Stimulated activated naive CD8-positive, alpha-beta T cell treated with anti-CD3 and anti-CD28 coated beads, Interleukin-15, amount 100 ng/mL, for 72 hours (primary cell): ENCODE data around the gene RPS8.
A peak's percentile ranks its signal among the peaks of the same experiment; 100 is the strongest.
"Not testable (repeated sequence)": the region's sequence is repeated elsewhere in the genome, so short reads cannot be mapped to it uniquely, and the experiment has no call there.

Experiments used
- ATAC-seq: fragments of 150-1000 bp; cut with Tn5 transposase; 2 replicates; pipeline ENCODE4 v1.10.0; 2021; ENCODE audit warnings: mild to moderate bottlenecking, moderate library complexity
- DNase-seq, 2 donors: peaks; one replicate each; pipeline ENCODE4 v3.0.0; 2021 to 2022
- H3K27ac Mint-ChIP-seq, 2 donors: one replicate each; pipeline ENCODE4 v1.8.0; 2022; ENCODE audit warnings: mild to moderate bottlenecking in 2 of 2, mixed read lengths in 2 of 2, moderate library complexity in 2 of 2
- H3K27me3 Mint-ChIP-seq: one replicate; pipeline ENCODE4 v1.8.0; 2022; ENCODE audit warnings: mixed read lengths
- H3K4me1 Mint-ChIP-seq: one replicate; pipeline ENCODE4 v1.8.0; 2022; ENCODE audit warnings: mild to moderate bottlenecking, mixed read lengths
- H3K4me3 Mint-ChIP-seq, 2 donors: one replicate each; pipeline ENCODE4 v1.8.0; 2022; ENCODE audit warnings: mild to moderate bottlenecking in 2 of 2, mixed read lengths in 2 of 2, moderate library complexity in 1 of 2
- H3K9me3 Mint-ChIP-seq, 2 donors: one replicate each; pipeline ENCODE4 v1.8.0; 2022; ENCODE audit warnings: mixed read lengths in 2 of 2

Gene RPS8

GRCh38 chr1:44775078-44775929 lies at the start of gene RPS8:
RPS8 (plus strand) TSS chr1:44775540; CDS start chr1:44775597, 57 bp downstream.
- Mint-ChIP-seq H3K27ac (peak within 1 kb of the TSS; percentile 97 to 99), H3K9me3 (no peaks in the 10 kb centered on the region), H3K27me3 (no peaks in the 10 kb centered on the region), H3K4me3 (peak within 1 kb of the TSS; percentile 86 to 92), H3K4me1 (peaks cover 60% of the 10 kb centered on the region)
- peak; percentile 85 to 90 for DNase-seq
- ATAC-seq: peak; percentile 87

- ATAC-seq (peak; percentile 91), DNase-seq (peak; percentile 88 to 93)
- H3K4me3 Mint-ChIP-seq: peak within 1 kb of the TSS; percentile 44 to 61
- H3K4me1 Mint-ChIP-seq: peaks cover 50% of the 10 kb centered on the region
- H3K9me3 Mint-ChIP-seq: no peaks in the 10 kb centered on the region
- H3K27me3 Mint-ChIP-seq: no peaks in the 10 kb centered on the region
- H3K27ac Mint-ChIP-seq: peak within 1 kb of the TSS; percentile 100
Observed at GRCh38 chr1:44730741-44731512, 44.4 kb upstream of the RPS8 start, which contains the start of gene RNU5D-1. RNU5D-1 (minus strand) TSS chr1:44731170.

GRCh38 chr1:44733365-44733764 lies 42.0 kb upstream of the RPS8 start:
- H3K4me1 Mint-ChIP-seq: peaks cover 29% of the 10 kb centered on the region

GRCh38 chr1:44733784-44734183 lies 41.6 kb upstream of the RPS8 start:
- Mint-ChIP-seq H3K9me3 (no peaks in the 10 kb centered on the region), H3K4me3 (no peak overlapping the region), H3K27ac (no peak overlapping the region), H3K27me3 (no peaks in the 10 kb centered on the region), H3K4me1 (peaks cover 26% of the 10 kb centered on the region)
- DNase-seq (no peak), ATAC-seq (no peak)

More at GRCh38 chr1:44733365-44733764, 42.0 kb upstream of the RPS8 start:
- Mint-ChIP-seq H3K9me3 (no peaks in the 10 kb centered on the region), H3K4me3 (no peak overlapping the region), H3K27ac (no peak overlapping the region), H3K27me3 (no peaks in the 10 kb centered on the region)
- ATAC-seq: no peak
- no peak for DNase-seq

- H3K27ac Mint-ChIP-seq: no peak overlapping the region
- peaks cover 11% of the 10 kb centered on the region for H3K4me1 Mint-ChIP-seq
- no peak overlapping the region for H3K4me3 Mint-ChIP-seq
- H3K27me3 Mint-ChIP-seq: no peaks in the 10 kb centered on the region
- no peaks in the 10 kb centered on the region for H3K9me3 Mint-ChIP-seq
- no peak for ATAC-seq
- no peak for DNase-seq
Observed at GRCh38 chr1:44735992-44736391, 39.3 kb upstream of the RPS8 start.

- H3K27ac Mint-ChIP-seq: peak overlapping the region; percentile 69 to 97
- H3K27me3 Mint-ChIP-seq, DNase-seq, H3K9me3 Mint-ChIP-seq, ATAC-seq: not testable (repeated sequence)
- peaks cover 10% of the 10 kb centered on the region for H3K4me1 Mint-ChIP-seq
- H3K4me3 Mint-ChIP-seq: peak overlapping the region; percentile 89 to 93
Observed at GRCh38 chr1:44738953-44739306, 36.4 kb upstream of the RPS8 start.

GRCh38 chr1:44739307-44740178 lies 35.8 kb upstream of the RPS8 start, which contains the start of gene KIF2C:
KIF2C (plus strand) TSS chr1:44739837; CDS start chr1:44739933, 96 bp downstream.
- no peaks in the 10 kb centered on the region for H3K27me3 Mint-ChIP-seq
- peak; percentile 99 for ATAC-seq
- peaks cover 16% of the 10 kb centered on the region for H3K4me1 Mint-ChIP-seq

GRCh38 chr1:44740179-44740617 lies 35.1 kb upstream of the RPS8 start:
- Mint-ChIP-seq H3K9me3 (no peaks in the 10 kb centered on the region), H3K27ac (peak overlapping the region; percentile 97), H3K4me3 (peak overlapping the region; percentile 89 to 93), H3K4me1 (peaks cover 17% of the 10 kb centered on the region), H3K27me3 (no peaks in the 10 kb centered on the region)
- no peak for DNase-seq
- ATAC-seq: no peak

More at GRCh38 chr1:44739307-44740178, 35.8 kb upstream of the RPS8 start, which contains the start of gene KIF2C:
- Mint-ChIP-seq H3K9me3 (no peaks in the 10 kb centered on the region), H3K4me3 (peak within 1 kb of the TSS; percentile 89 to 93), H3K27ac (peak within 1 kb of the TSS; percentile 97)
- DNase-seq: peak; percentile 93 to 97

GRCh38 chr1:44743211-44743610 lies 32.1 kb upstream of the RPS8 start:
- no peak overlapping the region for H3K4me3 Mint-ChIP-seq
- no peaks in the 10 kb centered on the region for H3K9me3 Mint-ChIP-seq
- H3K4me1 Mint-ChIP-seq: peaks cover 17% of the 10 kb centered on the region
- DNase-seq (no peak), ATAC-seq (no peak)
- H3K27ac Mint-ChIP-seq: peak overlapping the region in 1 of 2 donors; percentile 9
- no peaks in the 10 kb centered on the region for H3K27me3 Mint-ChIP-seq

- H3K4me3 Mint-ChIP-seq: no peak overlapping the region
- no peaks in the 10 kb centered on the region for H3K9me3 Mint-ChIP-seq
- no peak overlapping the region for H3K27ac Mint-ChIP-seq
- no peaks in the 10 kb centered on the region for H3K27me3 Mint-ChIP-seq
- DNase-seq: no peak
- no peak for ATAC-seq
- H3K4me1 Mint-ChIP-seq: peaks cover 12% of the 10 kb centered on the region
Observed at GRCh38 chr1:44747878-44748277, 27.5 kb upstream of the RPS8 start.

- Mint-ChIP-seq H3K4me3 (no peak overlapping the region), H3K4me1 (peaks cover 5% of the 10 kb centered on the region), H3K27me3 (no peaks in the 10 kb centered on the region), H3K27ac (no peak overlapping the region), H3K9me3 (no peaks in the 10 kb centered on the region)
- ATAC-seq: no peak
- DNase-seq: no peak
Observed at GRCh38 chr1:44757420-44757819, 17.9 kb upstream of the RPS8 start.

- Mint-ChIP-seq H3K27me3 (no peaks in the 10 kb centered on the region), H3K27ac (no peak overlapping the region), H3K9me3 (no peaks in the 10 kb centered on the region), H3K4me3 (no peak overlapping the region), H3K4me1 (peaks cover 5% of the 10 kb centered on the region)
- ATAC-seq (no peak), DNase-seq (no peak)
Observed at GRCh38 chr1:44759077-44759476, 16.3 kb upstream of the RPS8 start.

- Mint-ChIP-seq H3K4me3 (no peak overlapping the region), H3K9me3 (no peaks in the 10 kb centered on the region), H3K27me3 (no peaks in the 10 kb centered on the region), H3K27ac (no peak overlapping the region), H3K4me1 (peaks cover 5% of the 10 kb centered on the region)
- ATAC-seq (no peak), DNase-seq (no peak)
Observed at GRCh38 chr1:44760876-44761275, 14.5 kb upstream of the RPS8 start.

- not testable (repeated sequence) for ATAC-seq, H3K27ac Mint-ChIP-seq, H3K4me3 Mint-ChIP-seq, H3K27me3 Mint-ChIP-seq, H3K9me3 Mint-ChIP-seq, H3K4me1 Mint-ChIP-seq, DNase-seq
Observed at GRCh38 chr1:44766421-44766820, 8.9 kb upstream of the RPS8 start.
